Activated CD8-positive, alpha-beta memory T cell treated with anti-CD3 and anti-CD28 coated beads, Interleukin-2, amount 50 U/mL, for 1 hour (primary cell): ENCODE results near the gene NEGR1.

Experiments
- DNase-seq: peaks from one replicate; pipeline ENCODE4 v3.0.0-alpha.2; 2020; ENCODE audit errors: extremely low read depth

NEGR1 gene

DNA sequence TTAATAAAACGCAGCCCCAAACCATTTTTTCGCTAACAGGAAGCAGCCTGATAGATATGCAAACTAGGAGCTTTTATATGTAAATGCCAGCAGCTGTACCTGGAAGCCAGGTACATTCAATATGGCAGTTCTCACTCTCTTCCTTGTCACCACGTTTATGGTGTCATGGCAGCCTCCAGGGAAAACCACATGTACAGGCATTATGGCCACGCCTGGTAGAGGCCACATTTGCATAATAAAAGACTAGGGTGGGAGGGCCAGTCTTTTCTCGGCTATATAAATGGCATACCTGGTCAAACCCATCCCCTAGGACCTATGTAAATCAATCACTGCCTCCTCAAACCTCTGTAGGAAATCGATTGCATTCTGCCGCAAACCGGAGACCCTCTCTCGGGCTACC is 247.5 kb downstream of the NEGR1 start:
- DNase-seq, result no peak

GRCh38 chr1:72023063-72023930 is 259.0 kb downstream of the NEGR1 start:
- no peak for DNase-seq

DNA sequence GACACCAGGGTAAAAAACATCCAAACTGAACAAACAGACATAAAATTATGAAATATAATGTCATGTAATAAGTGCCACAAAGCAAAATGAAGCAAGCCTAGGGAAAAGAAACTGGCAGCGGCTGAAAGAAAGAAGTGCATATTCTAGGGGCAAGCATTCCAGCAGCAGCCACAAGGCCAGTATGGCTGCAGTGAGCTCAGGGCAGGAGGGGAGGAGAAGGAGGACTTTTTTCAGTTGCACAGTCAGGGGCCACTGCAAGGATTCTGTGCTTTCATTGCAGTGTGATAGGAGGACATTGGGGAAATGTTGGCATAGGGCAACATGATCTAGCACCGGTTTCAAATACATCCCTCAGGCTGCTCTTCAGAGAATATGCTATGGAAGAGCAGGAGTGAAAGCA is 263.8 kb downstream of the NEGR1 start:
- DNase-seq, result no peak

DNA sequence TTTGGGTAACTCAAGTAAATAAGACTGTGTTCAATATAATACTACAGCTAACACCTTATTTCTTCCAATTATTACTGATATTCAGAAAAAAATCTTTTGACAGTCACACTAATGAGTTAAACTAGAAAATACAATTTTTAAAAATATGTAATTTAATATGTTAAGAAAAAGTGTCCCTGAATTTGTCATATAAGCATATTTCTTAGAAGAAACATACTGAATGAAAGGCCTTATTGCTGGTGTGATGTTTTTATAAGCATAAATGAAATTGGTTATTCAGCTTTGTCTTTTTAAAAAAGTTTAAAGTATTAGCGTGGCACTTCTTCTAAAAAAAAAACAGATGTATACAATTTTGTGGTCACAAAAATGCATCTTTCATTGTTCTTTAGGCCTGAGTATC is 267.3 kb downstream of the NEGR1 start:
- DNase-seq, result no peak

DNA sequence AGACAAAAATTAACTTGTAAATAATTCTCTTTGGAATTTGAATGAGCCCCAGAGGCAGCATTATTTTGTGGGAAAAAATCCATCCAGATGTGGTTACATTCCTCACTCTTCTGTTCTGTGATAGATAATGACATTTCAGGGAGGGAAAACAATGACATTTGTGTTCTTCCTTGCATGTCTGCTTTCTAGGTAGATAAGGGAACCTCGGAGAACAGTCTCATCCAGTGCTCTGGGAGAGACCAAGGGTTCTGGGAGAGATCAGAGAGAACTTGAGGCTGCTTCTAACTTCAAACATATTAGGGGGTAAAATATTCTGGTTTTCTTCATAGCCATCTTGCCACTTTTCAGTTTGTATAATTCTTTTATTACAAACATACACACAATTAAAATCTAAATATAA is 269.2 kb downstream of the NEGR1 start:
- no peak for DNase-seq

GRCh38 chr1:72011721-72012120 is 270.6 kb downstream of the NEGR1 start:
- no peak for DNase-seq

GRCh38 chr1:72010094-72010431 is 272.3 kb downstream of the NEGR1 start:
- no peak for DNase-seq

DNA sequence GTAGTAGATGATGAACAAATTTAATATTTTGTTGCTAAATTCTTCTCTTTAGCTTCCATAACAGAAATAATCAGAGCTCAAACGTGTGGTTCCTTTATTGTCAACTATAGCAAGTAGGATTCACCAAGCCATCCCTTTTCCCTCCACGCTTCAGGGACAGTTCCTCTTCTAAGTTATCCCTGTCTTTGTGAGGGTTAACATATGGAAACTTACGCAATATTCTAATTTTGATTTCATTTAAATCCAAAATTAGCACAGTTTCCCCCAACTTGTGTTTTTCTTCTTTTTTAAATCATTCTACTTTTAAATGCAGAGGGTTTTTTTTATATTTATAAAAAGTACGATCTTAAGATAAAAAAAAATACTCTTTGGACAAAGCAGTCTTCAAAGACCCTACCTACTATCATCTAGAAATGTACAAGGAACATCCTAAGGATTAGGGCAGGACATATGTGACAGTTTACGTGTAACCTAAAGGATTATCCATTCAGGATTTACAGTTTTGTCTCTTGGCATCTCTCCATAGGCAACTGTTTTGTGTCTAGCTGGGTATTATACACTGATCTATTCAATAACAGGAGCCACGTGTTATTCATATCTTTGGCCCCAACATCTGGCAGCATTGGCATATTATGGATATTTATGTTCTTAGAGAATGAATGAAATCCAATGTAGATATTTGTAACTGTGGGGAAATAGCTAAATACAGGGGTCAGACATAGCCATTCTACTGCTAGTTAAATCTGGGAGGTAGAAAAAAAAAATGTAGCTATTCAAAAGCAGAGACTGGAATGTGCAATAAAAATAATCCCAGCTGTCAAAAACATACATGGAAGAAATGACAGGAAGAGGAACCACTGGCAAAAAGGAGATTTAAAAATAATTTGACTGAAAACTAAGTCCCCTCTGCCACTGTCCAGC is 272.9 kb downstream of the NEGR1 start:
- no peak for DNase-seq

GRCh38 chr1:72007312-72007711 is 275.0 kb downstream of the NEGR1 start:
- no peak for DNase-seq

DNA sequence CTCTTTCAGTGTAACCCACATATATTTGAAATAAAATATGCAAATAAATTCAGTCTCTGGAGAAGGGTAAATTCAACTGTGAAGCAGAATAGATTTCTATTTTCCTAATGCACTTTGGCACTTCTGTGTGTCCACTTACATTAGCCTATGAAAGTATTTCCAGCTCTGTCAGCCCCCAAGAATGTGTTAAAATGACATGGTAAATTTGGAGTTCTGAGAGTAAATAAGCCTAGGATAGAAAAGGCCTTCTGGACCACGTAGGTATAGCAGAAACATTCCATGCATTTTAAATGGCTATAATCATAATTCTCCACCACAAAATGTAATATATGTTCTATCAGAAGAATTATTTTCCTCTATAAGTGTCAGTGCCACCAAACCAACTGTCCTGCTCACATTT is 276.2 kb downstream of the NEGR1 start:
- no peak for DNase-seq

GRCh38 chr1:72003092-72003491 is 279.2 kb downstream of the NEGR1 start:
- no peak for DNase-seq

DNA sequence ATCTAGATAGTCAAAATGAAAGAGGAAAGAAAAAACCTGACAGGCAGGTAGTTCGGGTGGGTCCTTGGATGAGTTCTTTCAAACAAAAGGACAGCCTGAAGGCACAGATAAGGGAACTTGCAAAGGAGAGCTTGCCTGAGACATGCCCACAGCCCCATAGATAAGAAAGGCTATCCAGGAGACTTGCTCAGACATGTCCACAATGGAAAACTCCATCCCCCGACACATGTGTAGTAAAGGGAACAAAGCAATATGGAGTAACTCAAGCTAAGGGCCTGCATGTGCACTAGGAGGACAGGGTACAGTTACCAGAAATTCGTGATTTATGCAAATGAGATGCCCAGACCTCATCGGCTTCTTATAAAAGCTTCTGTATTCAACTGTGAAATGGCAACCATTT is 281.5 kb downstream of the NEGR1 start:
- DNase-seq, result no peak

DNA sequence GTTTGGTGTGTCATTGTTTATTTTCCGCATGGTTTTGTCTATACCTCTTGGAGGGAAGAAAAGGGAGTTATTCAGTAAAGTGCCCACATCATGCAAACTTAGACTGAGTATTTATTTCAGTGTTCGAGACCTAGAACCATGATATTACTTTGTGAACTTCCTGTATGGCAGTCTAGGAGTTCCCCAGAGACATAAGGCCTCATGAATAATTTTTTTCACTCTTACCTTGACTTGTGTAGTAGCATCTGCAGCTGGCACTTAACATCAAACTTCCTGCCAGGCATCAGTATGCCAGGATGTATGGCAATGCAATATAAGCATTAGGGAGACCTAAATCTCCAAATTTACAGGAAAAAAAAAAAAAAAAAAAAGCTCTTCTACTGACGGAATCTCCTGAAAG is 287.7 kb downstream of the NEGR1 start:
- DNase-seq, result no peak

DNA sequence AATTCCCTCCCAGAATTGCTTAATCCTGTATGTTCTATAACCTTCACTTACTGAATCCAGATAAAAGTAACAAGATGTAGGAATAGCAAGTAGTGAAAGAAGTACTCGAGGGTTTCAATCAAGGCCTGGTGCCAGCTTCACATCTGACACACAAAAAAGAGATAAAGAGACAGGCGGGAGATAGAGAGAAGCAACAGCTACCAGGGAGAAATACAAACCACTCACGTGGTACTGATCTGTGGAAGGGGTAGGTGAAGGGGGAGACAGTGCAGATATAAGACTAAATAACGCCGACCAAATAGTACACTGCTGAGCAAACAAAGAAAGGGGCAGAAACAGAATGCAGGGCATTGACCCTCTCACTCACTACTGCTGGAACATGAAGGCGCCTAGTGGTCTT is 295.2 kb downstream of the NEGR1 start:
- no peak for DNase-seq

DNA sequence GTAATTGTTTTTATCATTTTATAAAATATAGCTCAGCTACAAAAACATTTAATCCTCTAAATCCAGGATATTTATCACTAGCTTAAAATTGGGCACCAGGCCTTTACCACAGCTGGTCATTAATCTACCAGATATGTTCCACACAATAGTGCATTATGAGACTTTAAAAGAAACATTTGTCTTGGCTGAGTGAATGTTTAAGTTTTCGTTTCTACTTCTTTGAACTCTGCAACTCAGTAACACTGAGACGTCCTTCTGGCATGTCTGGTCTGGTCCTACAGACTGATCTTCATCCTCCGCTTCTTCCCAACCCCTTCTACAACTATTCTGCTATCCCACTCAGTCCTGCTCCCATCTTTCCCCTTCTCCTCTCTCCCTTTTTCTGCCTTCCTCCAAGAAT is 296.2 kb downstream of the NEGR1 start:
- no peak for DNase-seq

DNA sequence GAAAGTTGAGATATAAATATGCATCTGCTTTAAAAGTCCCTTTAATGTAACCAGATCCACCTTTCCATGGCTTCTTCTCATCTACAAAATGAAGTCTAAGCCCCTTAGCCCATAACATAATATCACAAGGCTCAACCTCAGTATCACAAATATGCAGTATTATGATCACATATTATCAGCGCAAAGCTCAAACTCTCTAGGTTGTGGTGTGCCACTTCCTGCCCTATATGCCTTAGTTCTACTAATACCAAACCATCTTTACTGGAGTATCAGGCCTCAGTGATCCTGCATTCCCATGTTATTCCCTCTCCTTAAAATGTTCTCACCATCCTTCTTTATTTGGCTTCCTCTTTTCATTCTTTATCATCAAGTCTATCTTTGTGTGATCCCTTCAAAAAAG is 301.8 kb downstream of the NEGR1 start:
- no peak for DNase-seq

GRCh38 chr1:71979882-71980281 is 302.5 kb downstream of the NEGR1 start:
- DNase-seq, result no peak

DNA sequence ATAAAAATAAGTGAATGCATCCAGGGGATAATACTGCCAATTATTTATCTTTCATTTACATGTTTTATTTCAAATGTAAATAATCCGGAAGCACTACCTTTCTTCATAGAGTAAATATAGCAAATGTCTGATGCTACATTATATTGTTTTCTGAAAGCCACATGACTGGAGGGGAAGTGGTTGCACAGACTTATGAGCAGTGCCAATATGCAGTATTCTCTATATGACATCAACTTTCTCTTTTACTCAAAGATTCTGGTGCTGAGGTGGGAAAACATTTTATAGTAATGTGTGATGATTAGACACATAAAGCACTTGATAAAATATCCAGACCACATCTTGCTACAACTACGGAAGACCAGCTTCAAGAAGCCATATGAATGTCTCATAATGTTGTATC is 314.7 kb downstream of the NEGR1 start:
- no peak for DNase-seq

DNA sequence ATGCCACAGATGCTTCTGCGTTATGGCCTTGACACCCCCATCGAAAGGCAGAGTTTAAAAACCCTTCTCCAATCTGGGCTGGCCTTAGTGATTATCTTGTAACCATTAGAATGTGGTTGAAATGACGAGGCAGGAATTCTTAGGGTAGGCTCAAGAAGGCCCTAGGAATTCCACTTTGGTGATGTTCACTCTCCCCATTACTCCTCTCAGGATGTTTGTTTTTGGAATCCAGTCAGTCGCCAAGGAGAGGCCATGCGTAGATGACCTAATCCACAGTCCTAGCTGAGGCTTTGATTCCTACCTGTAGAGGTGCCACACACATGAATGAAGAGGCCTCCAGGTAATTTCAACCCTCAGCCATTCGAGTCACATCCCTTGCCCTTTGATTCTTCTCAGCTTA is 318.2 kb downstream of the NEGR1 start:
- DNase-seq, result no peak

DNA sequence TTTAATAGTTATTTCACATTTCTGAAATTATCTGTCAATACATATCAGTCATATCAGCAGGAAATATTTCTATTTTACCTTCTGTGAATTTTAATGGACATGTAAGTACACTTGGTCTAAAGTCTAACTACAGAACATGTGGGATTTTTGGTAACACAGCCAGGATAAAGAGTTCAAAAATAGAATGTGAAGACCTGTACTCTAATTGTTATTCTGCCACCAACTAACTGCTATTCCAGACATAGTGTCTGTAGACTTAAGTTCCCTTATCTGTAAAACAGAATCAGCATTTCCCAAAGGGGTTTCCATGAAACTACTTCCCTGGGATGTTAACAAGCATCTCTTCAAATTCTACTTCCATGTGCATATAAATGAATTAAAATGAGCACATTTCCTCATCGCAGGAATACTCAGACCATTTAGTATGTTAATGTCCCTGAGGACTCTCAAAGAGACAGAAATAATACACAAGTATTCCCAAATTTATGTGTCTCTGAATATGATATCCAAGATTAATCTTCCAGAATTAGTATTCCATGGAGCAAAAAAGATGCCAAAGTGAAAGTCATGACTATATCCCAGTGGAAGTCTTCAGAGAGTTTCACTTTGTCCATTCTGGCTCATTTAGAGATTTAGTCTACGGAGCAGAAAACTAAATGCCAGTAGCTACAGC is 325.6 kb downstream of the NEGR1 start:
- no peak for DNase-seq

GRCh38 chr1:71950579-71950978 is 331.8 kb downstream of the NEGR1 start:
- DNase-seq, result no peak

- no peak for DNase-seq
Measured at GRCh38 chr1:71949681-71950080, 332.7 kb downstream of the NEGR1 start.

DNA sequence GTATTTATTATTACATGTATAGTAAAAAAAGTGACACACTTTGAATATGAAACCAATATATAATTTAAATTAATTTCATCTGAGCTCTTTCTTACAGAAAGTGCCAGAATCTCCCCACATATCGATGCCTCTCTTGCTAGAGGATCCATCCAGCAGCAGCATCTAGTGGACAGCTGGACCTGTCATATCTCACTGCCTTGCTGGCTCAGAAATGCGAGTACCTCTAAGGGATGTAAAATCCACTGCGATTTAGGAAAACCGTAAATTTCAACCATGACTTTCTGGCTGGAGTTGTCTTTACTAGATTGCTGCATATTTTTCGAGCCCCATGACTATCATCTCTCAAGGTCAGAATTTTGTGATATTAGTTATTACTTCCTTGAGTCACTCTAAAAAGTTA is 333.8 kb downstream of the NEGR1 start:
- DNase-seq, result no peak
